Ovary (tissue), 3 donors: ENCODE results near the gene RFTN2.

Experiments
- POLR2A ChIP-seq: fragments of 450-650 bp; IDR thresholded peaks from one replicate; pipeline ENCODE4 v1.6.1; 2017; ENCODE audit warnings: antibody characterized with exemption, mild to moderate bottlenecking, moderate library complexity
- TF ChIP-seq, protein P1 (sequence below), 3 donors: fragments of 450-650 bp in 2 of 3; fragments of 200-600 bp in 1 of 3; IDR thresholded peaks; one replicate each; pipeline versions ENCODE4 v1.5.1 to v1.8.0; 2016 to 2022; ENCODE audit warnings: antibody characterized with exemption in 3 of 3, mild to moderate bottlenecking in 1 of 3
- donor health status: DM: no; HTN: no; CAD: no.

DNA sequence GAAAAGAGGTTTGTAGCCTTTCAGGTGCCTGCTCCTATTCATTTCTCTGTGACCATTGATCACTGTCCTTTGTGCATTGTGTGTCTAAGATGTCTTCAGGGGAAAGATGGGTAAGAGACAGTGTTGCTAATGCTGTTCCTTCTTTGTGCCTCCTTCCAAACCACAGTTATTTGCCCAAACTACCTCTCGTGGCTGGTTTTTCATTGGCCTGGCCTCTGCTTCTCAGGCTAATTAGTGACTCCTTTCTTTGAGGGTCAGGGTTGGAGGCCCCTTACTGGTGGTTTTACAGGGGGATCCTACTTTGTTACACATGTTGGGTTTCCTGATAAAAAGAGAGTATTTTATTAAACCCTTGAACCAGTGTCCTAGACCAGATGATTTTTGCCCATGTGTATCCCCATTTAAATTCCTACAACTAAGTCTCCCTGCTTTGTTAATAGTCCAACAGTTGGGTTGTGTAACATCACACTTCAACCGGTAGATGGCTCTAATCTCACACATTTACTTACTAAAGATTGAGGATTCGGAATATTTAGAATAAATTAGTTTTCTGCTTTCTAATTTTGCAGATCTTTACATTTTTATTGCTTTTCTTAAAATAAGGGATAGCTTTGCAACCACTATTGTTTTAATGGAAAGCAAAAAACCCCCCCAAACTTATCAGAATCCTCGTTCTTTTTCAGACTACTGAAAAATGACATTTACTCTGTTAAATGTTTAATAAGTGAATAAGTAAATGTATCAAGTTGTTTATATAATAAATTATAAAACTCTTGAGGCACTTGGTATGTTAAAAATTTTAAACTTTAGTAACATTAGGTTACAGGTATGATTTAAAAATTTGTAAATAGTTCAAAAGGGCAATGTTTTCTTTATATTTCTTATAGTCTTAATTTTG lies 32.2 kb upstream of the RFTN2 start:
- TF ChIP-seq, protein P1, sequence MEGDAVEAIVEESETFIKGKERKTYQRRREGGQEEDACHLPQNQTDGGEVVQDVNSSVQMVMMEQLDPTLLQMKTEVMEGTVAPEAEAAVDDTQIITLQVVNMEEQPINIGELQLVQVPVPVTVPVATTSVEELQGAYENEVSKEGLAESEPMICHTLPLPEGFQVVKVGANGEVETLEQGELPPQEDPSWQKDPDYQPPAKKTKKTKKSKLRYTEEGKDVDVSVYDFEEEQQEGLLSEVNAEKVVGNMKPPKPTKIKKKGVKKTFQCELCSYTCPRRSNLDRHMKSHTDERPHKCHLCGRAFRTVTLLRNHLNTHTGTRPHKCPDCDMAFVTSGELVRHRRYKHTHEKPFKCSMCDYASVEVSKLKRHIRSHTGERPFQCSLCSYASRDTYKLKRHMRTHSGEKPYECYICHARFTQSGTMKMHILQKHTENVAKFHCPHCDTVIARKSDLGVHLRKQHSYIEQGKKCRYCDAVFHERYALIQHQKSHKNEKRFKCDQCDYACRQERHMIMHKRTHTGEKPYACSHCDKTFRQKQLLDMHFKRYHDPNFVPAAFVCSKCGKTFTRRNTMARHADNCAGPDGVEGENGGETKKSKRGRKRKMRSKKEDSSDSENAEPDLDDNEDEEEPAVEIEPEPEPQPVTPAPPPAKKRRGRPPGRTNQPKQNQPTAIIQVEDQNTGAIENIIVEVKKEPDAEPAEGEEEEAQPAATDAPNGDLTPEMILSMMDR (IDR thresholded peaks at IDR 0.05) = peak; percentile 58 to 63 (median 63)
- TF ChIP-seq POLR2A = no peak
